ENCODE results near the gene ATP2A2. TPM values are rescaled to one million over a fixed set of nuclear protein-coding genes. Genes with fewer than 3 reads are reported as not detected.

Gene ATP2A2
- total RNA-seq, 1 donor from 2014 or later, result 93.5 TPM

DNA sequence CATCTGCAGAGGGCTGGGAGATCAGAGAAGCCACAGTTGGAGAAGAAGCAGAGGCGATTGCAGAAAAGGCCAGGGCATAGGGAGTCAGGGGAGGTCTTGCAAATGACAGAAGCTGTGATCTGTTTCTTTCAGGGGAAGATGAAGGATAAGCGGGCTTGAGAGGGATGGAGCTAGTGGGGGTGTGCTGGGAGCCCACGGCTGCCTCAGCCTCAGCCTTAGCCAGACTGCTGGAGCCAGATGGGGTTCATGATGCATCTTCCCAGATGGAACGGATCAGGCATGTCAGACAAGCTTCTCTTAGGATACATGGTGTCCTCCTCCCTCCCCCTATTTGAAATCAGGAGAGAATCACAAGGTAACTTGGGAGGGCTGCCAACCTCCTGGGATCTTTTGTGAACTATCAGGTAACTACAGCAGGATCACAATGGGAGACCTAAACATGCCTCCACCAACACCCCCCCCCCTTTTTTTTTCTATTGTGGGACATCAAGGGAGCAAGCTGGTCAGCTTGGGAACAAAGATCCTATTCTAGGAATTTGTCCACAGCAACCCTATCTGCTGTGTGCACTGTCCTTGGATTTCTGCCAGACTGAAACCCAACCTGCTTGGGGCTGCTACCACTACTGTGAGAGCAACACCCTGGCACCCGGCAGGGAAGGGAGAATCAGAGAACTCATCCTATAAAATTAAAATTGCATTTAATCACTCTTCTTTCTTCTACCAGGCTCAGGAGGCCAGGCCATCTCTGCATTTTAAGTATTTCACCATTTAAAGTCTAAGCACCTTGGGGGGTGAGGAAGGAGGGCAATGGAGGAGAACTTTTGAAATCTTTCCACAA is 10.7 kb upstream of the ATP2A2 start:
- H3K4me3 ChIP-seq (ENCODE audit: low read depth, low read length), result no peak overlapping the region
- no peak for DNase-seq (ENCODE audit: low read depth)
- TF ChIP-seq, protein P1, sequence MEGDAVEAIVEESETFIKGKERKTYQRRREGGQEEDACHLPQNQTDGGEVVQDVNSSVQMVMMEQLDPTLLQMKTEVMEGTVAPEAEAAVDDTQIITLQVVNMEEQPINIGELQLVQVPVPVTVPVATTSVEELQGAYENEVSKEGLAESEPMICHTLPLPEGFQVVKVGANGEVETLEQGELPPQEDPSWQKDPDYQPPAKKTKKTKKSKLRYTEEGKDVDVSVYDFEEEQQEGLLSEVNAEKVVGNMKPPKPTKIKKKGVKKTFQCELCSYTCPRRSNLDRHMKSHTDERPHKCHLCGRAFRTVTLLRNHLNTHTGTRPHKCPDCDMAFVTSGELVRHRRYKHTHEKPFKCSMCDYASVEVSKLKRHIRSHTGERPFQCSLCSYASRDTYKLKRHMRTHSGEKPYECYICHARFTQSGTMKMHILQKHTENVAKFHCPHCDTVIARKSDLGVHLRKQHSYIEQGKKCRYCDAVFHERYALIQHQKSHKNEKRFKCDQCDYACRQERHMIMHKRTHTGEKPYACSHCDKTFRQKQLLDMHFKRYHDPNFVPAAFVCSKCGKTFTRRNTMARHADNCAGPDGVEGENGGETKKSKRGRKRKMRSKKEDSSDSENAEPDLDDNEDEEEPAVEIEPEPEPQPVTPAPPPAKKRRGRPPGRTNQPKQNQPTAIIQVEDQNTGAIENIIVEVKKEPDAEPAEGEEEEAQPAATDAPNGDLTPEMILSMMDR (conservative IDR thresholded peaks at IDR 0.05; ENCODE audit: low read depth, low read length), result no peak

DNA sequence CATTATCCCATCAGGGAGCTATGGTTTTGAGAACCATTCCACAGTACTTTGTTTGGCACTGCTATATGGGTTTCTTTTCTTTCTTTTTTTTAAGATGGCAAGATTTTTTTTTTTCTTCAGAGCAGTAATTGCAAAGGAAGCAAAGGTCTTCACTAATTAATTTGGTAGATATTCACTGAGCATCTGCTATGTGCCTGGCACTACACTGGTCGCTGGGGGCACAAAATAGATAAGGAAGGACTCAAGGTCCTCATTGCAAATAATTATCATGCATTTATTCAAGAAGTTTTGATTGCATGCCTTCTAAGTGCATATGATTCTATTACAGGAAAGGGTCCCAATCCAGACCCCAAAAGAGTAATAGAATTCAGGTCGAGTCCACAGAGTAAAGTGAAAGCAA is 10.0 kb upstream of the ATP2A2 start:
- H3K4me3 ChIP-seq (ENCODE audit: low read depth, low read length), result no peak overlapping the region
- TF ChIP-seq, protein P1 (conservative IDR thresholded peaks at IDR 0.05; ENCODE audit: low read depth, low read length), result no peak
- DNase-seq (ENCODE audit: low read depth), result no peak

DNA sequence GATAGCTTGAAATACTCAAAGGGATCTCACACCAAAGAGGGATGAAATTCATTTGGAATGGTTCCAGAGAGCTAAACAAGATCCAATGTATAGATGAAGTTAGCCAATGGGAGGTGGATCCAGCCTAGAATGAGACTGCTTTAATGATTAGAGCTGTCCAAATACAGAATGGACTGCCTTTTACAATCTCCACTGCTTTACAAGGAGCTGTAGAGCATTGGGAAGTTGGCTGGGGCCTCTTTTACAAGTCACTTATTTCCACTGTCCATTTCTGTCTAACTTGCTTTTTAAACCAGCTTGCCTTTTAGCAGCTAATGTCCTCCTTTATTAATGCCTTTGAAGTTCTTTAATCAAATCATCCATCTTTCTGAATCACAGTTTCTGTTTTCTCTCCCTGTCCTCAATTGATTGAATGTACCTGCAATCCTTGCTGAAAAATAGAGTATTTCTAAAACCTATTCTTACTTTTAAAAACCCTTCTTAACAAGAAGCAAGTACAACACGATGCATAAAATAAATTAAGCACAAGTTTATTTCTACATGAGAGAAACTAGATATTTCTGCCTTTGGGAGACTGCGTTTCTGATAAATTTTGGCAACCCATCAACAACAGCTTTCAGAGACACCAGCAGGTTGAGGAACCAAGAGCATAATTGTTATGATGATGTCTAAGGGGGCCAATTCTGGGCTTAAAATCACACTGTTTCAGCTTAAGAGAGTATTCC is 3.4 kb upstream of the ATP2A2 start:
- TF ChIP-seq, protein P1 (conservative IDR thresholded peaks at IDR 0.05; ENCODE audit: low read depth, low read length), result no peak
- no peak for DNase-seq (ENCODE audit: low read depth)
- no peak overlapping the region for H3K4me3 ChIP-seq (ENCODE audit: low read depth, low read length)

DNA sequence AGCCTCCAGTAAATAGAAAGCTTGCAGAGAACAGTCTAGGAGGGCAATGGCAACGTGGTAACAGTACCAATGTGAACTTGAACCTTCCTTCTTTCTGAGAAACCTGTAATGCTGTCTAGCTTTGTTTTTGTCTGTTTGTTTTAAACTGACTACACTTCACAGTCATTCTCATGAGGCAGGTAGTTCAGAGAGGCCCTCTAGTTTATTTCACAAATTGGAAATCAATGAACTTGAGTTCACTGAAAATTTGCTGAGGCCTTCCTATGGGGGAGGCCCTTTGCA is 2.9 kb upstream of the ATP2A2 start:
- no peak for DNase-seq (ENCODE audit: low read depth)
- TF ChIP-seq, protein P1 (conservative IDR thresholded peaks at IDR 0.05; ENCODE audit: low read depth, low read length), result no peak
- H3K4me3 ChIP-seq (ENCODE audit: low read depth, low read length), result no peak overlapping the region

DNA sequence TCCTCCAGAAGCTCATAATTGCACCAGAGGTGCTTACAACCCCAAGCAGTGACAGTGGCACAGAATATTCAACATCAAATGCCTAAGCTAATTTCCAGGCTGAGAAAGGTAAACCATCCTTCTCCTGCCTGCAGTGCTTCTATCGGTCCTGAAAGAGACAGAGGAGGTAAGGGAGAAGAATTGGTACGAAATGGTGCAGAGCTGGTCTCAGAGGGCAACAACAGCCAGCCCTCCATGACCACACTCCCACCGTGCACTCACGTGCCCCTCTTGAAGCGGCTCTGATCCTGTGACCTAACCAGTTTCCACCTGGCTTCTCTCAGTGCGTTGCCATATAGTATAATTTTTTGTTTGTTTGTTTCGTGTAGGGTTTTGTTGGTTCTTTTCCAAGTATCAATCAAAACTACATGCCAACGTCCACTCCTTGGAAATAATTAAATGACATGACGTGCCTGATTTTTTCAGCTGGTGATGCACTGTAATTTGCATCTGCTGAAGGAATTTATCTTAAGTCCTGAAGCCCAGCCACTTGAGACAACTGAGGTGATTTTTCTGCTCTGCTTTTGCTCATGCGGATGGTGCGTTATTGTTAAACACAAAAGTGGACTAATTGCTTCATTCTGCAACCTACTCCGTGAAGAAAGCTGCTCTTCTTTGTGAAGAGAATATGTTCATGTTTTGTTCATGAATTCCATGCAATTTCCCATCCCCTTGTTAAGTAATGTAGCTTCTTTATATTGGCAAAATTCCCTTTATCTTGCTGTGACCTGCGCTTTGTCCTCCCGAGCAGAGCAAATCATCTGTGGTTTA is 1.3 kb upstream of the ATP2A2 start:
- DNase-seq (ENCODE audit: low read depth), result no peak
- TF ChIP-seq, protein P1 (conservative IDR thresholded peaks at IDR 0.05; ENCODE audit: low read depth, low read length), result no peak
- H3K4me3 ChIP-seq (ENCODE audit: low read depth, low read length), result peak overlapping the region; percentile 81

DNA sequence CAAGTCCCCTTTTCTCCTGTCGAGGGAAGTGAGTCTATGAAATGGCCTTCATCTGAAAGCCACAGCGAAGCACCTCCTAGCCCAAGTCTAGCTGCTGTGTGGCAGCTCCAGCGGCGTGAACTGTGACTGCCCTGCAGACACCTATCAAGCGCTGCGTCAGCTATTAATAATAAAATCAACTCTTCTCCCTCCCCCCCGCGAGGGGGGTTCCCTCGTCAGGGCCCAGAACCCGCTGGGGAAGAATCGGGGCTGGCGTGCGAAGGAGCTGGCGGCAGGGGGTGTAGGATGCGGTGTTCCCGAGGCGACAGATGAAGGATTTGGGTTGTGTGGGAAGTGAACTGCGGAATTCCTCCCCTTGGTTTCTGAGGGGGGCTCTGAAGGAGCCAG is 662 bp upstream of the ATP2A2 start:
- no peak for DNase-seq (ENCODE audit: low read depth)
- TF ChIP-seq, protein P1 (conservative IDR thresholded peaks at IDR 0.05; ENCODE audit: low read depth, low read length), result no peak
- peak overlapping the region; percentile 81 for H3K4me3 ChIP-seq (ENCODE audit: low read depth, low read length)

Measured in epithelial cell of proximal tubule (primary cell).